ENCODE measurements around the gene NR2F6.

NR2F6 gene

GRCh38 chr19:17243830-17244617 lies 1.7 kb downstream of the NR2F6 start:
- peaks cover 21% of the 10 kb centered on the region for H3K36me3 ChIP-seq (ENCODE audit: control insufficient read depth, low read length)
- H3K4me1 ChIP-seq (ENCODE audit: control insufficient read depth, low read length) = peaks cover 39% of the 10 kb centered on the region
- peak overlapping the region; percentile 88 for H3K4me3 ChIP-seq (ENCODE audit: low read length)
- peaks cover 10% of the 10 kb centered on the region for H3F3A ChIP-seq (ENCODE audit: control insufficient read depth, insufficient read depth)
- no peaks in the 10 kb centered on the region for H3K27me3 ChIP-seq (ENCODE audit: control insufficient read depth, low read length)
- H4K20me1 ChIP-seq (ENCODE audit: control insufficient read depth, insufficient read depth, low read depth, low read length) = peaks cover 14% of the 10 kb centered on the region
- H3K27ac ChIP-seq (ENCODE audit: low read depth, low read length) = peak overlapping the region; percentile 53
- no peaks in the 10 kb centered on the region for H3K9me3 ChIP-seq (ENCODE audit: control insufficient read depth, insufficient read depth, low read length)
- H3K4me2 ChIP-seq (ENCODE audit: low read length) = peak overlapping the region; percentile 89
- no peaks in the 10 kb centered on the region for H3K9me2 ChIP-seq (replicated peaks; ENCODE audit: control insufficient read depth, low read length)
- no peak for TF ChIP-seq CTCF (IDR thresholded peaks at IDR 0.05; ENCODE audit: low read depth, low read length, poor library complexity, severe bottlenecking)
- no peak for TF ChIP-seq EZH2phosphoT487 (IDR thresholded peaks at IDR 0.05; ENCODE audit: borderline replicate concordance, low read length)
- peaks cover 52% of the 10 kb centered on the region for H3K79me2 ChIP-seq (ENCODE audit: control insufficient read depth, low read length)

- H3K27me3 ChIP-seq (ENCODE audit: control insufficient read depth, low read length) = no peaks in the 10 kb centered on the region
- peak overlapping the region; percentile 89 for H3K4me2 ChIP-seq (ENCODE audit: low read length)
- peaks cover 14% of the 10 kb centered on the region for H4K20me1 ChIP-seq (ENCODE audit: control insufficient read depth, insufficient read depth, low read depth, low read length)
- no peaks in the 10 kb centered on the region for H3K9me3 ChIP-seq (ENCODE audit: control insufficient read depth, insufficient read depth, low read length)
- H3K4me3 ChIP-seq (ENCODE audit: low read length) = peak overlapping the region; percentile 88
- H3K79me2 ChIP-seq (ENCODE audit: control insufficient read depth, low read length) = peaks cover 52% of the 10 kb centered on the region
- peaks cover 26% of the 10 kb centered on the region for H3K36me3 ChIP-seq (ENCODE audit: control insufficient read depth, low read length)
- H3K9me2 ChIP-seq (replicated peaks; ENCODE audit: control insufficient read depth, low read length) = no peaks in the 10 kb centered on the region
- peak overlapping the region; percentile 53 for H3K27ac ChIP-seq (ENCODE audit: low read depth, low read length)
- peaks cover 14% of the 10 kb centered on the region for H3F3A ChIP-seq (ENCODE audit: control insufficient read depth, insufficient read depth)
- TF ChIP-seq EZH2phosphoT487 (IDR thresholded peaks at IDR 0.05; ENCODE audit: borderline replicate concordance, low read length) (no peak), CTCF (IDR thresholded peaks at IDR 0.05; ENCODE audit: low read depth, low read length, poor library complexity, severe bottlenecking) (no peak)
- peaks cover 36% of the 10 kb centered on the region for H3K4me1 ChIP-seq (ENCODE audit: control insufficient read depth, low read length)
Measured at GRCh38 chr19:17243211-17243829, 2.4 kb downstream of the NR2F6 start.

- H3K9me3 ChIP-seq (ENCODE audit: control insufficient read depth, insufficient read depth, low read length) = no peaks in the 10 kb centered on the region
- no peaks in the 10 kb centered on the region for H3K27me3 ChIP-seq (ENCODE audit: control insufficient read depth, low read length)
- H3F3A ChIP-seq (ENCODE audit: control insufficient read depth, insufficient read depth) = peaks cover 18% of the 10 kb centered on the region
- TF ChIP-seq CTCF (IDR thresholded peaks at IDR 0.05; ENCODE audit: low read depth, low read length, poor library complexity, severe bottlenecking) = peak; percentile 9
- no peak for TF ChIP-seq EZH2phosphoT487 (IDR thresholded peaks at IDR 0.05; ENCODE audit: borderline replicate concordance, low read length)
- H3K4me3 ChIP-seq (ENCODE audit: low read length) = peak overlapping the region; percentile 88
- H3K79me2 ChIP-seq (ENCODE audit: control insufficient read depth, low read length) = peaks cover 52% of the 10 kb centered on the region
- H3K9me2 ChIP-seq (replicated peaks; ENCODE audit: control insufficient read depth, low read length) = no peaks in the 10 kb centered on the region
- peaks cover 35% of the 10 kb centered on the region for H3K4me1 ChIP-seq (ENCODE audit: control insufficient read depth, low read length)
- 0 out of 2 replicates have a peak overlapping the region, but pooled peaks have one; percentile 53 for H3K27ac ChIP-seq (ENCODE audit: low read depth, low read length)
- H3K36me3 ChIP-seq (ENCODE audit: control insufficient read depth, low read length) = peaks cover 33% of the 10 kb centered on the region
- H4K20me1 ChIP-seq (ENCODE audit: control insufficient read depth, insufficient read depth, low read depth, low read length) = peaks cover 14% of the 10 kb centered on the region
- H3K4me2 ChIP-seq (ENCODE audit: low read length) = peak overlapping the region; percentile 89
Measured at GRCh38 chr19:17242431-17243208, 3.1 kb downstream of the NR2F6 start.
